Panc1 (cell line): ENCODE results near the gene ZBTB47. TPM values are rescaled to one million over a fixed set of nuclear protein-coding genes. Genes with fewer than 3 reads are reported as not detected.

Source experiments
- ATAC-seq: fragments of 200-7000 bp; cut with Tn5 transposase; 2 replicates; pipeline ENCODE4 v1.9.1; 2020; ENCODE audit warnings: mild to moderate bottlenecking, moderate library complexity
- BruUV-seq: library from RNA; stranded (reverse); fragments of 400-500 nt; replicated peaks from 2 replicates; lab custom pipeline; 2021; lab: Mats Ljungman, UMichigan
- CTCF ChIA-PET: fragments of 300-600 bp; sonication (Branson Sonifier 250); formaldehyde crosslinking; loops from one replicate; lab custom pipeline; 2022; ENCODE audit warnings: antibody characterized with exemption; lab: Charles Lee
- POLR2A ChIA-PET: fragments of 300-600 bp; sonication (Branson Sonifier 250); formaldehyde crosslinking; loops from one replicate; lab custom pipeline; 2022; ENCODE audit warnings: antibody characterized with exemption; lab: Charles Lee
- DNase-seq: peaks from one replicate; pipeline ENCODE4 v3.0.0-alpha.2; 2010; ENCODE audit warnings: low read depth, low spot score
- H3K27ac ChIP-seq: 2 replicates; pipeline ENCODE4 v1.5.1; 2011; ENCODE audit warnings: mild to moderate bottlenecking, low read length, inconsistent platforms
- H3K27me3 ChIP-seq: fragments of 200-500 bp; sonication (Bioruptor generic); 2 replicates; pipeline ENCODE4 v1.6.0; 2014; ENCODE audit warnings: low read length, inconsistent platforms; ENCODE audit not compliant: control insufficient read depth, insufficient read depth
- H3K36me3 ChIP-seq: fragments of 200-500 bp; sonication (Bioruptor generic); 2 replicates; pipeline ENCODE4 v1.5.1; 2014; ENCODE audit warnings: inconsistent platforms, mild to moderate bottlenecking, low read length, moderate library complexity; ENCODE audit not compliant: control insufficient read depth, insufficient read depth
- H3K4me1 ChIP-seq: 2 replicates; pipeline ENCODE4 v1.5.1; 2011; ENCODE audit warnings: inconsistent platforms, mild to moderate bottlenecking, low read length, moderate library complexity; ENCODE audit not compliant: control insufficient read depth, insufficient read depth
- H3K4me3 ChIP-seq, 2 experiments: 2 replicates each; pipeline ENCODE4 v1.5.1; 2011 to 2012; ENCODE audit warnings: low read depth in 2 of 2, low read length in 2 of 2, mild to moderate bottlenecking in 2 of 2, inconsistent platforms in 1 of 2, moderate library complexity in 1 of 2
- H3K9me3 ChIP-seq: fragments of 200-500 bp; sonication (Bioruptor generic); 2 replicates; pipeline ENCODE4 v1.5.1; 2014; ENCODE audit warnings: low read depth, mild to moderate bottlenecking, inconsistent platforms, low read length, moderate library complexity; ENCODE audit not compliant: control insufficient read depth, insufficient read depth
- POLR2AphosphoS5 ChIP-seq: IDR thresholded peaks from 2 replicates; pipeline ENCODE4 v1.6.1; 2012; ENCODE audit warnings: mild to moderate bottlenecking, low read depth, low read length, moderate library complexity
- SIN3A ChIP-seq: IDR thresholded peaks from 2 replicates; pipeline ENCODE4 v1.6.1; 2012; ENCODE audit warnings: low read depth, mild to moderate bottlenecking, low read length, moderate library complexity, borderline replicate concordance; ENCODE audit not compliant: insufficient read depth
- TCF7L2 ChIP-seq: IDR thresholded peaks from 2 replicates; pipeline ENCODE4 v1.6.1; 2011; ENCODE audit warnings: mild to moderate bottlenecking, low read depth, low read length, inconsistent platforms
- in situ Hi-C: cut with HindIII; loops from 2 replicates; pipeline ENCODE4 v1.10.0; 2016; ENCODE audit warnings: low sequenced_read_pairs, low pct_unique_long_range_greater_than_20kb
- intact Hi-C: fragments of 100-400 bp; cut with micrococcal nuclease; formaldehyde crosslinking; loops from one replicate; pipeline ENCODE4 v1.10.0; 2022; ENCODE audit not compliant: unreplicated experiment
- total RNA-seq: library from RNA; stranded (reverse); gene quantifications from one replicate; pipeline ENCODE4 v1.2.1, GENCODE V29; 2021; ENCODE audit not compliant: unreplicated experiment
- TF ChIP-seq, protein P1 (sequence below), 2 experiments: IDR thresholded peaks; 2 replicates each; pipeline ENCODE4 v1.6.1; 2011 to 2012; ENCODE audit warnings: low read depth in 2 of 2, control low read depth in 1 of 2, low read length in 1 of 2, mild to moderate bottlenecking in 1 of 2, moderate library complexity in 1 of 2; ENCODE audit not compliant: insufficient read depth in 1 of 2
- TF ChIP-seq, protein P2 (sequence below): fragments of 450-650 bp; IDR thresholded peaks from 2 replicates; pipeline ENCODE4 v1.5.1; 2017; ENCODE audit warnings: mild to moderate bottlenecking

Gene ZBTB47
- total RNA-seq, 1 experiment from 2014 or later = 3.6 TPM

DNA sequence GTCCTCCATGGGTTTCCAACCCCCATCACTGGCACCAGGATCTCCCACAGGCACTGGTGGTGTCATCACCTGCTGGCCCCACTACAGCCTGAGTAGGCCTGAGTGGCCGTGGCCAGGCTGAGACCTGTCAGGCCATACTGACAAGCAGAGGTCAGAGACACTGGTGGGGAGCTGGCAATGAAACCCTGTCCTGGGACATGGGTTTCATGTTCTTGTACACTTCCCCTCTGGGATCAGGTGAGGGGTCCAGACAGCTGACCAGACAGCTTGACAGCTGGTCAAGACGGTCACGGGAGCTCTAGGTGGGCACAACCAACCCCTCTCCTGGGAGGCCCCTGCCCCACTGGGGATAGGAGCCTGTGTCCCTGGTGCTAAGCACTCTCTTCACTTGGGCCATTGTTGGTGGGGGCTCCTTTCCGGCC lies 13.1 kb downstream of the ZBTB47 start:
- in situ Hi-C loops = no loop called here
- Histone ChIP-seq H3K27ac (no peak overlapping the region), H3K9me3 (no peaks in the 10 kb centered on the region), H3K4me3 (no peak overlapping the region), H3K4me1 (no peaks in the 10 kb centered on the region), H3K27me3 (no peaks in the 10 kb centered on the region), H3K36me3 (no peaks in the 10 kb centered on the region)
- CTCF ChIA-PET = no interaction called here
- TF ChIP-seq TCF7L2 (no peak), SIN3A (no peak), POLR2AphosphoS5 (no peak)
- TF ChIP-seq, protein P1, sequence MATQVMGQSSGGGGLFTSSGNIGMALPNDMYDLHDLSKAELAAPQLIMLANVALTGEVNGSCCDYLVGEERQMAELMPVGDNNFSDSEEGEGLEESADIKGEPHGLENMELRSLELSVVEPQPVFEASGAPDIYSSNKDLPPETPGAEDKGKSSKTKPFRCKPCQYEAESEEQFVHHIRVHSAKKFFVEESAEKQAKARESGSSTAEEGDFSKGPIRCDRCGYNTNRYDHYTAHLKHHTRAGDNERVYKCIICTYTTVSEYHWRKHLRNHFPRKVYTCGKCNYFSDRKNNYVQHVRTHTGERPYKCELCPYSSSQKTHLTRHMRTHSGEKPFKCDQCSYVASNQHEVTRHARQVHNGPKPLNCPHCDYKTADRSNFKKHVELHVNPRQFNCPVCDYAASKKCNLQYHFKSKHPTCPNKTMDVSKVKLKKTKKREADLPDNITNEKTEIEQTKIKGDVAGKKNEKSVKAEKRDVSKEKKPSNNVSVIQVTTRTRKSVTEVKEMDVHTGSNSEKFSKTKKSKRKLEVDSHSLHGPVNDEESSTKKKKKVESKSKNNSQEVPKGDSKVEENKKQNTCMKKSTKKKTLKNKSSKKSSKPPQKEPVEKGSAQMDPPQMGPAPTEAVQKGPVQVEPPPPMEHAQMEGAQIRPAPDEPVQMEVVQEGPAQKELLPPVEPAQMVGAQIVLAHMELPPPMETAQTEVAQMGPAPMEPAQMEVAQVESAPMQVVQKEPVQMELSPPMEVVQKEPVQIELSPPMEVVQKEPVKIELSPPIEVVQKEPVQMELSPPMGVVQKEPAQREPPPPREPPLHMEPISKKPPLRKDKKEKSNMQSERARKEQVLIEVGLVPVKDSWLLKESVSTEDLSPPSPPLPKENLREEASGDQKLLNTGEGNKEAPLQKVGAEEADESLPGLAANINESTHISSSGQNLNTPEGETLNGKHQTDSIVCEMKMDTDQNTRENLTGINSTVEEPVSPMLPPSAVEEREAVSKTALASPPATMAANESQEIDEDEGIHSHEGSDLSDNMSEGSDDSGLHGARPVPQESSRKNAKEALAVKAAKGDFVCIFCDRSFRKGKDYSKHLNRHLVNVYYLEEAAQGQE (IDR thresholded peaks at IDR 0.05; ENCODE audit: insufficient read depth in 1 of 2, low read depth in 2 of 2, low read length in 1 of 2) = no peak
- TF ChIP-seq, protein P2, sequence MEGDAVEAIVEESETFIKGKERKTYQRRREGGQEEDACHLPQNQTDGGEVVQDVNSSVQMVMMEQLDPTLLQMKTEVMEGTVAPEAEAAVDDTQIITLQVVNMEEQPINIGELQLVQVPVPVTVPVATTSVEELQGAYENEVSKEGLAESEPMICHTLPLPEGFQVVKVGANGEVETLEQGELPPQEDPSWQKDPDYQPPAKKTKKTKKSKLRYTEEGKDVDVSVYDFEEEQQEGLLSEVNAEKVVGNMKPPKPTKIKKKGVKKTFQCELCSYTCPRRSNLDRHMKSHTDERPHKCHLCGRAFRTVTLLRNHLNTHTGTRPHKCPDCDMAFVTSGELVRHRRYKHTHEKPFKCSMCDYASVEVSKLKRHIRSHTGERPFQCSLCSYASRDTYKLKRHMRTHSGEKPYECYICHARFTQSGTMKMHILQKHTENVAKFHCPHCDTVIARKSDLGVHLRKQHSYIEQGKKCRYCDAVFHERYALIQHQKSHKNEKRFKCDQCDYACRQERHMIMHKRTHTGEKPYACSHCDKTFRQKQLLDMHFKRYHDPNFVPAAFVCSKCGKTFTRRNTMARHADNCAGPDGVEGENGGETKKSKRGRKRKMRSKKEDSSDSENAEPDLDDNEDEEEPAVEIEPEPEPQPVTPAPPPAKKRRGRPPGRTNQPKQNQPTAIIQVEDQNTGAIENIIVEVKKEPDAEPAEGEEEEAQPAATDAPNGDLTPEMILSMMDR = no peak
- BruUV-seq = no TSS peak
- intact Hi-C loops = no loop called here
- DNase-seq (no peak), ATAC-seq (no peak)
- POLR2A ChIA-PET = no interaction called here

DNA sequence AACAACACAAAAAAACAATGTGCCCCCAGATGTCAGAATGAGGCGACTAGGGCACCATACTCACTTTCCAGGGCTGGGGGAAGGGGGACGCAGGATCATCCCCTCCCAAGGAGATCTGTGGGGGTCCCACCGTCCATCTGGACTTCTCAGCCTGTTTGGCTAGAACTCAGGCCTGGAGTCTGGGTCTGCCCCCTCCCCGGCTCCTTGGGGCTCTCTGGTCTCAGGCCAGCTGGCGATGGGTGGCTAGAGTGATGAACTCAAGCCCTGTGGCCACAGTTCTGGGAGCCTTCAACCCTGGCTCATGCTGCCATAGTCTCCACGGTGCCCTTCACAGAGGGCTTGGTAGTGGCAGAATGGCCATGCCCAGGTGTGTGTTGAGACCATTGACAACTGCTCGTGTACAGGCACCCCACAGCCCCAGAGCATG lies 13.6 kb downstream of the ZBTB47 start:
- TF ChIP-seq, protein P1 (IDR thresholded peaks at IDR 0.05; ENCODE audit: insufficient read depth in 1 of 2, low read depth in 2 of 2, low read length in 1 of 2) = no peak
- TF ChIP-seq POLR2AphosphoS5 = no peak
- TF ChIP-seq, protein P2 = no peak
- TF ChIP-seq TCF7L2 = no peak
- no peak for TF ChIP-seq SIN3A
- no peaks in the 10 kb centered on the region for H3K4me1 ChIP-seq
- no TSS peak for BruUV-seq
- H3K36me3 ChIP-seq = no peaks in the 10 kb centered on the region
- in situ Hi-C loops = no loop called here
- CTCF ChIA-PET = no interaction called here
- intact Hi-C loops = no loop called here
- H3K27ac ChIP-seq = no peak overlapping the region
- H3K4me3 ChIP-seq = no peak overlapping the region
- POLR2A ChIA-PET = no interaction called here
- ATAC-seq (no peak), DNase-seq (no peak)
- H3K9me3 ChIP-seq = no peaks in the 10 kb centered on the region
- H3K27me3 ChIP-seq = no peaks in the 10 kb centered on the region
